ENCODE data around the gene NPEPL1.
A peak's percentile ranks its signal among the peaks of the same experiment; 100 is the strongest.
"Not testable (repeated sequence)": the region's sequence is repeated elsewhere in the genome, so short reads cannot be mapped to it uniquely, and the experiment has no call there.

The NPEPL1 gene

GRCh38 chr20:58692579-58693225 is at the start of gene NPEPL1:
Gene NPEPL1, plus strand, starts transcription at chr20:58692800. Its CDS starts 101 bp downstream, at chr20:58692901.
- DNase-seq (ENCODE audit: low spot score): peak; percentile 73

- DNase-seq (ENCODE audit: low spot score): not testable (repeated sequence)
Observed at GRCh38 chr20:58642896-58643295, 49.7 kb upstream of the NPEPL1 start.

- DNase-seq (ENCODE audit: low spot score): peak; percentile 21
Observed at GRCh38 chr20:58645412-58645968, 47.1 kb upstream of the NPEPL1 start.

- no peak for DNase-seq (ENCODE audit: low spot score)
Observed at GRCh38 chr20:58646257-58646656, 46.3 kb upstream of the NPEPL1 start.

GRCh38 chr20:58646703-58647102 is 45.9 kb upstream of the NPEPL1 start:
- DNase-seq (ENCODE audit: low spot score): no peak

- DNase-seq (ENCODE audit: low spot score): no peak
Observed at GRCh38 chr20:58647162-58647795, 45.3 kb upstream of the NPEPL1 start.

- DNase-seq (ENCODE audit: low spot score): no peak
Observed at GRCh38 chr20:58647796-58648501, 44.7 kb upstream of the NPEPL1 start.

GRCh38 chr20:58648502-58648825 is 44.1 kb upstream of the NPEPL1 start:
- not testable (repeated sequence) for DNase-seq (ENCODE audit: low spot score)

- DNase-seq (ENCODE audit: low spot score): no peak
Observed at GRCh38 chr20:58649288-58650180, 43.1 kb upstream of the NPEPL1 start.

GRCh38 chr20:58650181-58650775 is 42.3 kb upstream of the NPEPL1 start:
- no peak for DNase-seq (ENCODE audit: low spot score)

GRCh38 chr20:58650776-58651558 is 41.6 kb upstream of the NPEPL1 start, which contains the start of gene STX16:
Gene STX16, plus strand, starts transcription at chr20:58651283. Its CDS starts 724 bp downstream, at chr20:58652007.
- peak; percentile 95 for DNase-seq (ENCODE audit: low spot score)

GRCh38 chr20:58651559-58651945 is 41.0 kb upstream of the NPEPL1 start:
- no peak for DNase-seq (ENCODE audit: low spot score)

- peak; percentile 46 for DNase-seq (ENCODE audit: low spot score)
Observed at GRCh38 chr20:58651946-58652605, 40.5 kb upstream of the NPEPL1 start.

GRCh38 chr20:58652606-58653294 is 39.9 kb upstream of the NPEPL1 start:
- no peak for DNase-seq (ENCODE audit: low spot score)

GRCh38 chr20:58654337-58654736 is 38.3 kb upstream of the NPEPL1 start:
- DNase-seq (ENCODE audit: low spot score): no peak

- no peak for DNase-seq (ENCODE audit: low spot score)
Observed at GRCh38 chr20:58655328-58656107, 37.1 kb upstream of the NPEPL1 start.

GRCh38 chr20:58656831-58657230 is 35.8 kb upstream of the NPEPL1 start:
- DNase-seq (ENCODE audit: low spot score): no peak

- DNase-seq (ENCODE audit: low spot score): no peak
Observed at GRCh38 chr20:58657262-58657661, 35.3 kb upstream of the NPEPL1 start.

- no peak for DNase-seq (ENCODE audit: low spot score)
Observed at GRCh38 chr20:58657986-58658385, 34.6 kb upstream of the NPEPL1 start.
